CD14-positive monocyte (primary cell): ENCODE data around the gene SUN5. TPM values are rescaled to one million over a fixed set of nuclear protein-coding genes. Genes with fewer than 3 reads are reported as not detected.

Experiments used
- DNase-seq, 3 donors: peaks; one replicate each; pipeline ENCODE4 v3.0.0-alpha.2; 2011 to 2022
- H2AFZ ChIP-seq: 2 replicates; pipeline ENCODE4 v1.6.0; 2012; ENCODE audit warnings: mild to moderate bottlenecking, low read depth, low read length, inconsistent platforms; ENCODE audit not compliant: insufficient read depth, poor library complexity, severe bottlenecking
- H3K27ac ChIP-seq, 2 donors: 1 replicate in 1 of 2; 2 replicates in 1 of 2; pipeline ENCODE4 v1.5.1; 2012 to 2013; ENCODE audit warnings: low read length in 2 of 2, control low read depth in 1 of 2, inconsistent platforms in 1 of 2, low read depth in 1 of 2, mild to moderate bottlenecking in 1 of 2
- H3K27me3 ChIP-seq, 2 donors: one replicate each; pipeline versions ENCODE4 v1.6.0 to v1.6.1; 2011 to 2013; ENCODE audit warnings: low read length in 2 of 2; ENCODE audit not compliant: control insufficient read depth in 2 of 2, insufficient read depth in 2 of 2
- H3K36me3 ChIP-seq, 2 donors: replicated peaks in 1 of 2; 1 replicate in 1 of 2; 2 replicates in 1 of 2; pipeline versions ENCODE4 v1.5.1 to v1.6.1; 2012 to 2013; ENCODE audit warnings: low read length in 2 of 2, control low read depth in 1 of 2, inconsistent platforms in 1 of 2, mild to moderate bottlenecking in 1 of 2; ENCODE audit not compliant: insufficient read depth in 2 of 2, control insufficient read depth in 1 of 2
- H3K4me1 ChIP-seq, 2 donors: 1 replicate in 1 of 2; 2 replicates in 1 of 2; pipeline versions ENCODE4 v1.5.1 to v1.6.1; 2012 to 2013; ENCODE audit warnings: low read length in 2 of 2, control low read depth in 1 of 2, inconsistent platforms in 1 of 2, mild to moderate bottlenecking in 1 of 2, moderate library complexity in 1 of 2; ENCODE audit not compliant: insufficient read depth in 2 of 2, control insufficient read depth in 1 of 2
- H3K4me2 ChIP-seq: replicated peaks from 2 replicates; pipeline ENCODE3; 2012; ENCODE audit warnings: low read length, moderate library complexity, mild to moderate bottlenecking; ENCODE audit not compliant: poor library complexity, severe bottlenecking; ENCODE audit errors: extremely low read depth
- H3K4me3 ChIP-seq, 3 experiments: fragments of 200-600 bp in 1 of 3; sonication (generic) in 1 of 3; replicated peaks in 1 of 3; 1 replicate in 2 of 3; 2 replicates in 1 of 3; pipeline ENCODE4 v1.5.1; 2011 to 2013; ENCODE audit warnings: low read length in 3 of 3, mild to moderate bottlenecking in 3 of 3, control low read depth in 2 of 3, low read depth in 2 of 3, inconsistent platforms in 1 of 3, moderate library complexity in 1 of 3
- H3K79me2 ChIP-seq: 2 replicates; pipeline ENCODE4 v1.6.0; 2012; ENCODE audit warnings: mild to moderate bottlenecking, control low read depth, inconsistent platforms, low read length, moderate library complexity; ENCODE audit not compliant: insufficient read depth
- H3K9ac ChIP-seq: 2 replicates; pipeline ENCODE4 v1.6.0; 2017; ENCODE audit warnings: low read length, mild to moderate bottlenecking; ENCODE audit not compliant: insufficient read depth, poor library complexity, severe bottlenecking
- H3K9me3 ChIP-seq, 2 donors: replicated peaks in 1 of 2; 1 replicate in 1 of 2; 2 replicates in 1 of 2; pipeline versions ENCODE4 v1.5.1 to v1.6.1; 2012 to 2013; ENCODE audit warnings: low read length in 2 of 2, control low read depth in 1 of 2; ENCODE audit not compliant: control insufficient read depth in 1 of 2, insufficient read depth in 1 of 2
- H4K20me1 ChIP-seq: 2 replicates; pipeline ENCODE4 v1.6.0; 2012; ENCODE audit warnings: mild to moderate bottlenecking, low read length, control low read depth, moderate library complexity; ENCODE audit not compliant: insufficient read depth
- H3K27ac Mint-ChIP-seq, 7 donors: one replicate each; pipeline ENCODE4 v1.8.0; 2020; ENCODE audit warnings: mild to moderate bottlenecking in 7 of 7, mixed read lengths in 7 of 7, moderate library complexity in 6 of 7, inconsistent platforms in 2 of 7
- H3K27me3 Mint-ChIP-seq, 3 donors: one replicate each; pipeline ENCODE4 v1.8.0; 2021 to 2022; ENCODE audit warnings: low read depth in 3 of 3, mild to moderate bottlenecking in 3 of 3, mixed read lengths in 3 of 3, moderate library complexity in 3 of 3, inconsistent platforms in 1 of 3
- H3K36me3 Mint-ChIP-seq, 2 donors: one replicate each; pipeline ENCODE4 v1.8.0; 2020; ENCODE audit warnings: mixed read lengths in 2 of 2, inconsistent platforms in 1 of 2, mild to moderate bottlenecking in 1 of 2
- H3K4me1 Mint-ChIP-seq: one replicate; pipeline ENCODE4 v1.8.0; 2020; ENCODE audit warnings: mild to moderate bottlenecking, mixed read lengths
- H3K4me3 Mint-ChIP-seq, 2 donors: one replicate each; pipeline ENCODE4 v1.8.0; 2020; ENCODE audit warnings: mild to moderate bottlenecking in 2 of 2, mixed read lengths in 2 of 2, moderate library complexity in 1 of 2
- H3K9me3 Mint-ChIP-seq, 7 donors: one replicate each; pipeline ENCODE4 v1.8.0; 2020 to 2022; ENCODE audit warnings: mixed read lengths in 7 of 7, mild to moderate bottlenecking in 6 of 7, moderate library complexity in 6 of 7, inconsistent platforms in 2 of 7
- CTCF ChIP-seq: fragments of 200-600 bp; IDR thresholded peaks from one replicate; pipeline ENCODE4 v1.8.0; 2022; ENCODE audit warnings: antibody characterized with exemption, mild to moderate bottlenecking
- WGBS: methylation state at CpG from one replicate; pipeline ENCODE4 v1.1.5; 2013; ENCODE audit warnings: missing lambda C conversion rate; ENCODE audit not compliant: insufficient coverage; 5-methylcytosine and 5-hydroxymethylcytosine counted together
- intact Hi-C, 2 donors: fragments of 100-400 bp; cut with micrococcal nuclease; formaldehyde crosslinking; loops; one replicate each; pipeline versions ENCODE4 v1.15.0 to v1.15.1; 2023
- polyA plus RNA-seq, 3 donors: library from polyadenylated mRNA; depleted of rRNA in 1 of 3; unstranded in 2 of 3; stranded (reverse) in 1 of 3; fragments of 300-500 nt in 2 of 3; fragments of >200 nt in 1 of 3; fragmentation: Illumina TruSeq in 2 of 3; gene quantifications; 1 replicate in 2 of 3; 2 replicates in 1 of 3; pipeline ENCODE4 v1.2.3, GENCODE V29; 2012 to 2021

SUN5 gene
- polyA plus RNA-seq, 3 donors, result not detected

GRCh38 chr20:32968478-32969241 is 35.6 kb downstream of the SUN5 start:
- Histone ChIP-seq H3K4me2 (no peak overlapping the region), H3K27ac (no peak overlapping the region), H3K9ac (no peak overlapping the region), H3K9me3 (no peaks in the 10 kb centered on the region), H3K36me3 (no peaks in the 10 kb centered on the region), H3K27me3 (no peaks in the 10 kb centered on the region), H3K79me2 (no peaks in the 10 kb centered on the region), H2AFZ (no peak overlapping the region), H3K4me1 (peaks cover 15% of the 10 kb centered on the region in 2 donors), H4K20me1 (no peaks in the 10 kb centered on the region), H3K4me3 (no peak overlapping the region)
- DNase-seq, result no peak
- no peak for TF ChIP-seq CTCF
- peaks cover 5% of the 10 kb centered on the region for H3K4me1 Mint-ChIP-seq
- H3K27ac Mint-ChIP-seq, result peak overlapping the region in 1 of 7 donors; percentile 0
- no peaks in the 10 kb centered on the region for H3K9me3 Mint-ChIP-seq
- H3K36me3 Mint-ChIP-seq, result no peaks in the 10 kb centered on the region
- H3K27me3 Mint-ChIP-seq, result peaks cover 2 to 3% (median 2%) of the 10 kb centered on the region in 3 donors
- intact Hi-C loops, result no loop called here
- H3K4me3 Mint-ChIP-seq, result no peak overlapping the region
- 79% methylated on average over 8 of the region's 19 CpGs for WGBS

GRCh38 chr20:32967961-32968457 is 36.2 kb downstream of the SUN5 start:
- TF ChIP-seq CTCF, result no peak
- H3K4me3 Mint-ChIP-seq, result no peak overlapping the region
- no peaks in the 10 kb centered on the region for H3K9me3 Mint-ChIP-seq
- WGBS, result 94% methylated on average over 15 of the region's 16 CpGs
- H3K79me2 ChIP-seq, result no peaks in the 10 kb centered on the region
- no peak overlapping the region for H3K9ac ChIP-seq
- no peaks in the 10 kb centered on the region for H3K9me3 ChIP-seq
- no peak overlapping the region for H3K4me2 ChIP-seq
- no peaks in the 10 kb centered on the region for H3K36me3 Mint-ChIP-seq
- intact Hi-C loops, result no loop called here
- peak in 1 of 3 donors; percentile 2 for DNase-seq
- H3K27ac ChIP-seq, result no peak overlapping the region
- H3K27me3 Mint-ChIP-seq, result peaks cover 2 to 3% (median 2%) of the 10 kb centered on the region in 3 donors
- H2AFZ ChIP-seq, result no peak overlapping the region
- H3K4me1 Mint-ChIP-seq, result peaks cover 5% of the 10 kb centered on the region
- no peaks in the 10 kb centered on the region for H3K27me3 ChIP-seq
- H3K27ac Mint-ChIP-seq, result no peak overlapping the region
- no peak overlapping the region for H3K4me3 ChIP-seq
- no peaks in the 10 kb centered on the region for H4K20me1 ChIP-seq
- no peaks in the 10 kb centered on the region for H3K36me3 ChIP-seq
- peaks cover 15% of the 10 kb centered on the region in 2 donors for H3K4me1 ChIP-seq
